B cell (primary cell): Measurements from ENCODE around the gene BMS1. TPM values are rescaled to one million over a fixed set of nuclear protein-coding genes. Genes with fewer than 3 reads are reported as not detected.
A peak's percentile ranks its signal among the peaks of the same experiment; 100 is the strongest.

Source experiments
- ATAC-seq: fragments of 200-7000 bp; cut with Tn5 transposase; one replicate; pipeline ENCODE4 v1.10.0; 2021; ENCODE audit warnings: low read depth, mild to moderate bottlenecking, moderate number of reproducible peaks, moderate library complexity
- CTCF ChIA-PET: fragments of 350-600 bp; sonication (Branson Sonifier 250); formaldehyde crosslinking; loops from one replicate; lab custom pipeline; 2021; ENCODE audit warnings: antibody characterized with exemption, inconsistent platforms; lab: Charles Lee
- POLR2A ChIA-PET: fragments of 350-600 bp; sonication (Branson Sonifier 250); formaldehyde crosslinking; loops from one replicate; lab custom pipeline; 2021; ENCODE audit warnings: antibody characterized with exemption; lab: Charles Lee
- DNase-seq: peaks from one replicate; pipeline ENCODE4 v3.0.0; 2013
- H2AFZ ChIP-seq: 2 replicates; pipeline ENCODE4 v1.6.1; 2012; ENCODE audit warnings: mild to moderate bottlenecking, low read depth, low read length; ENCODE audit not compliant: insufficient read depth, poor library complexity, severe bottlenecking
- H3K27ac ChIP-seq, 2 donors: 1 replicate in 1 of 2; 2 replicates in 1 of 2; pipeline ENCODE4 v1.5.1; 2012 to 2013; ENCODE audit warnings: low read length in 2 of 2, mild to moderate bottlenecking in 2 of 2, moderate library complexity in 1 of 2
- H3K27me3 ChIP-seq, 4 experiments: fragments of 200-600 bp in 1 of 4; sonication (generic) in 1 of 4; replicated peaks in 1 of 4; 1 replicate in 2 of 4; 2 replicates in 2 of 4; pipeline versions ENCODE4 v1.6.1 to v1.7.0; 2013 to 2016; ENCODE audit warnings: low read length in 3 of 4, mild to moderate bottlenecking in 2 of 4, mixed read lengths in 1 of 4, moderate library complexity in 1 of 4; ENCODE audit not compliant: insufficient read depth in 4 of 4, control insufficient read depth in 3 of 4; ENCODE audit errors: control extremely low read depth in 1 of 4
- H3K36me3 ChIP-seq, 2 experiments: replicated peaks in 1 of 2; 1 replicate in 1 of 2; 2 replicates in 1 of 2; pipeline versions ENCODE4 v1.6.1 to v1.7.1; 2013; ENCODE audit warnings: low read length in 1 of 2; ENCODE audit not compliant: insufficient read depth in 2 of 2, control insufficient read depth in 1 of 2; ENCODE audit errors: control extremely low read depth in 1 of 2, extremely low read depth in 1 of 2
- H3K4me1 ChIP-seq, 2 donors: fragments of 200-600 bp in 1 of 2; sonication (generic) in 1 of 2; 1 replicate in 1 of 2; 2 replicates in 1 of 2; pipeline versions ENCODE4 v1.5.1 to v1.6.1; 2013 to 2017; ENCODE audit warnings: low read length in 2 of 2; ENCODE audit not compliant: control insufficient read depth in 2 of 2, insufficient read depth in 2 of 2
- H3K4me2 ChIP-seq: replicated peaks from 2 replicates; pipeline ENCODE3; 2012; ENCODE audit warnings: mild to moderate bottlenecking, low read depth, low read length; ENCODE audit not compliant: poor library complexity, severe bottlenecking
- H3K4me3 ChIP-seq, 5 experiments: fragments of 200-600 bp in 1 of 5; sonication (generic) in 1 of 5; 1 replicate in 3 of 5; 2 replicates in 2 of 5; pipeline versions ENCODE4 v1.5.1 to v1.7.0; 2011 to 2016; ENCODE audit warnings: low read length in 4 of 5, mild to moderate bottlenecking in 4 of 5, low read depth in 2 of 5, control low read depth in 1 of 5, moderate library complexity in 1 of 5; ENCODE audit not compliant: insufficient read depth in 1 of 5; ENCODE audit errors: control extremely low read depth in 1 of 5, extremely low read depth in 1 of 5
- H3K79me2 ChIP-seq: fragments of 200-600 bp; sonication (generic); one replicate; pipeline ENCODE4 v1.6.0; 2016; ENCODE audit warnings: low read length; ENCODE audit not compliant: control insufficient read depth, insufficient read depth
- H3K9ac ChIP-seq: fragments of 200-600 bp; sonication (generic); 2 replicates; pipeline ENCODE4 v1.6.1; 2017; ENCODE audit warnings: mild to moderate bottlenecking, low read length, moderate library complexity
- H3K9me3 ChIP-seq, 3 donors: one replicate each; pipeline versions ENCODE4 v1.6.1 to v1.7.1; 2013; ENCODE audit warnings: low read length in 2 of 3; ENCODE audit not compliant: control insufficient read depth in 2 of 3, insufficient read depth in 1 of 3; ENCODE audit errors: control extremely low read depth in 1 of 3
- H4K20me1 ChIP-seq: 2 replicates; pipeline ENCODE4 v1.6.0; 2012; ENCODE audit warnings: mild to moderate bottlenecking, low read length; ENCODE audit not compliant: insufficient read depth, control insufficient read depth, poor library complexity, severe bottlenecking
- H3K27ac Mint-ChIP-seq: one replicate; pipeline ENCODE4 v1.8.0; 2021; ENCODE audit warnings: mixed read lengths
- H3K27me3 Mint-ChIP-seq: one replicate; pipeline ENCODE4 v1.8.0; 2021; ENCODE audit warnings: mixed read lengths
- H3K4me1 Mint-ChIP-seq: one replicate; pipeline ENCODE4 v1.8.0; 2021; ENCODE audit warnings: mixed read lengths
- H3K4me3 Mint-ChIP-seq: one replicate; pipeline ENCODE4 v1.8.0; 2021; ENCODE audit warnings: mixed read lengths
- H3K9me3 Mint-ChIP-seq: one replicate; pipeline ENCODE4 v1.8.0; 2022; ENCODE audit warnings: mixed read lengths; ENCODE audit not compliant: insufficient read depth
- EZH2 ChIP-seq: IDR thresholded peaks from 2 replicates; pipeline ENCODE4 v1.6.1; 2012; ENCODE audit warnings: borderline replicate concordance, low read depth, mild to moderate bottlenecking, moderate library complexity, low read length; ENCODE audit not compliant: insufficient read depth, poor library complexity, severe bottlenecking
- WGBS: methylation state at CpG from one replicate; pipeline ENCODE4 v1.1.5; 2013; ENCODE audit warnings: missing lambda C conversion rate; ENCODE audit not compliant: insufficient coverage; 5-methylcytosine and 5-hydroxymethylcytosine counted together
- intact Hi-C: fragments of 100-400 bp; cut with micrococcal nuclease; formaldehyde crosslinking; loops from one replicate; pipeline ENCODE4 v1.10.0; 2022
- polyA plus RNA-seq: library from polyadenylated mRNA; depleted of rRNA; stranded (reverse); fragments of >200 nt; gene quantifications from 2 replicates; pipeline ENCODE4 v1.2.3, GENCODE V29; 2012
- total RNA-seq, 2 donors: library from RNA; stranded (reverse); fragments of 120-200 nt in 1 of 2; gene quantifications; 1 replicate in 1 of 2; 2 replicates in 1 of 2; pipeline versions ENCODE4 v1.2.3 to v1.2.4, GENCODE V29; 2013 to 2022
- TF ChIP-seq, protein P1 (sequence below): fragments of 200-600 bp; IDR thresholded peaks from one replicate; pipeline ENCODE4 v1.8.0; 2022; ENCODE audit warnings: antibody characterized with exemption, mild to moderate bottlenecking

BMS1 gene
- total and polyA plus RNA-seq, 2 donors (not counting 1 experiment from before 2014, with no cell fraction given) = 3.1 to 17.5 TPM

DNA sequence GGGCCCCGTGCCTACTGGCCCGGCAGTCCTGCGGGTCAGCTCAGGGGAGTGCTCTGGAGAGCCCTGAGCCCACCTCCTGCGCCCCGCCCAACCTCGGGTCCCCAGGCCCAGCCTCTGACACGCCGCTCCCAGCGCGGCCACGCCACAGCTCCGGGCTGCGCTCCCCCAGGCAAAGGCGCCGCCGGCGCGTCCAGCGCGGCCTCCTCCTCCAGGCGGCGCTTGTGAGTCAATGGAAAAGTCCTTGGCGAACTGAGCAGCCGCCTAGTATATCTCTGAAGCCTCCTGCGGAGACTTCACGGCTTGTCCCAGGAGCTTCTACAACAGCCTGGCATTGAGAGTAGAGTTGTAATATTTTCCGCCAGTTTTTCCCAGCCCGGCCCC is 29.5 kb upstream of the BMS1 start:
- CTCF ChIA-PET = no interaction called here
- peak overlapping the region in 4 of 5 experiments; percentile 37 to 67 (median 53) for H3K4me3 ChIP-seq

DNA sequence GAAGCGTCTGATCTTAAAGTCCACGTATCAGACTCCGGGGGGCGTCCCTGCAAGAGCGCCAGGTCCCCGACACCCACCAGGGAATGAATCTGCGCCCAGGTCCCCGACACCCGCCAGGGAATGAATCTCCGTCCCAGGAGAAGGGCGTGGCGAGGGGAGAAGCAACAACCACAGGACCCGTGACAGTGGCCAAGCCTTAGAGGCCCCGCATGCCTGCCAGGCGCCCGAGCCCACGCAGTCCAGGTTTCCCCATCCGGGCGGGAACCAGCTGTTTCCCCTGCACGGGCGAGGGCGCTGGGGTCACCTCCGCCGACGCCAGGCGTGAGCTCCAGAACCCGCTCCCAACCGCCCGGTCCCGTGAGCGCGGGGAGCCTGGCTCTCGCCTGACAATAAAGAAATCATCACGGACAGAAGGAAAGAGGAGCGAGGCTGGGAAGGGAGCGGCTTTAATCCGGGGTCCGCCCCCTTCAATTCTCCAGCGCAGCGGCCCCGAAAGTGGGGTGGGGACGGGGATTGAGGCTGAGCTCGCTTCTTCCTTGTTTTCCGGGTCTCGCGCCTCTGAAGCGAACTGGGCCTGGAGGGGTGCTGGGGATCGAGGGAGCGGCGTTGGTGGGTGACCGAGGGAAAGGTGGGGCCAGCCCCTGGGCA is 29.0 kb upstream of the BMS1 start:
- peaks cover 0 to 25% (median 0%) of the 10 kb centered on the region in 3 donors for H3K9me3 ChIP-seq
- no peaks in the 10 kb centered on the region for H4K20me1 ChIP-seq
- peak overlapping the region in 4 of 5 experiments; percentile 37 to 67 (median 53) for H3K4me3 ChIP-seq
- POLR2A ChIA-PET = no interaction called here
- no peak overlapping the region for H3K27ac Mint-ChIP-seq
- TF ChIP-seq, protein P1, sequence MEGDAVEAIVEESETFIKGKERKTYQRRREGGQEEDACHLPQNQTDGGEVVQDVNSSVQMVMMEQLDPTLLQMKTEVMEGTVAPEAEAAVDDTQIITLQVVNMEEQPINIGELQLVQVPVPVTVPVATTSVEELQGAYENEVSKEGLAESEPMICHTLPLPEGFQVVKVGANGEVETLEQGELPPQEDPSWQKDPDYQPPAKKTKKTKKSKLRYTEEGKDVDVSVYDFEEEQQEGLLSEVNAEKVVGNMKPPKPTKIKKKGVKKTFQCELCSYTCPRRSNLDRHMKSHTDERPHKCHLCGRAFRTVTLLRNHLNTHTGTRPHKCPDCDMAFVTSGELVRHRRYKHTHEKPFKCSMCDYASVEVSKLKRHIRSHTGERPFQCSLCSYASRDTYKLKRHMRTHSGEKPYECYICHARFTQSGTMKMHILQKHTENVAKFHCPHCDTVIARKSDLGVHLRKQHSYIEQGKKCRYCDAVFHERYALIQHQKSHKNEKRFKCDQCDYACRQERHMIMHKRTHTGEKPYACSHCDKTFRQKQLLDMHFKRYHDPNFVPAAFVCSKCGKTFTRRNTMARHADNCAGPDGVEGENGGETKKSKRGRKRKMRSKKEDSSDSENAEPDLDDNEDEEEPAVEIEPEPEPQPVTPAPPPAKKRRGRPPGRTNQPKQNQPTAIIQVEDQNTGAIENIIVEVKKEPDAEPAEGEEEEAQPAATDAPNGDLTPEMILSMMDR = no peak
- no peak for TF ChIP-seq EZH2
- intact Hi-C loops = loop anchor here (5.0 kb wide), 1 partner anchor 354 kb away; no protein-coding TSS in a partner anchor
- H3K27me3 ChIP-seq = peaks cover 0 to 63% (median 22%) of the 10 kb centered on the region in 4 experiments
- peak overlapping the region; percentile 80 for H2AFZ ChIP-seq
- H3K4me3 Mint-ChIP-seq = peak overlapping the region; percentile 91
- H3K27me3 Mint-ChIP-seq = peaks cover 67% of the 10 kb centered on the region
- peaks cover 27 to 28% of the 10 kb centered on the region in 2 donors for H3K4me1 ChIP-seq
- no peaks in the 10 kb centered on the region for H3K79me2 ChIP-seq
- ATAC-seq = no peak
- H3K27ac ChIP-seq = no peak overlapping the region
- 4% methylated on average over 50 of the region's 51 CpGs for WGBS
- no peak for DNase-seq
- no peaks in the 10 kb centered on the region for H3K9me3 Mint-ChIP-seq
- H3K36me3 ChIP-seq = no peaks in the 10 kb centered on the region
- peak overlapping the region; percentile 64 for H3K9ac ChIP-seq
- H3K4me1 Mint-ChIP-seq = peaks cover 18% of the 10 kb centered on the region
- CTCF ChIA-PET = no interaction called here
- peak overlapping the region; percentile 91 for H3K4me2 ChIP-seq

More for the DNA sequence above, 29.5 kb upstream of the BMS1 start:
- no peak overlapping the region for H3K27ac Mint-ChIP-seq
- peaks cover 0 to 63% (median 23%) of the 10 kb centered on the region in 4 experiments for H3K27me3 ChIP-seq
- DNase-seq (peak; percentile 53), ATAC-seq (peak; percentile 46)
- H3K27ac ChIP-seq = no peak overlapping the region
- peaks cover 71% of the 10 kb centered on the region for H3K27me3 Mint-ChIP-seq
- H3K9me3 ChIP-seq = peaks cover 0 to 25% (median 0%) of the 10 kb centered on the region in 3 donors
- H3K4me1 ChIP-seq = peaks cover 27 to 28% of the 10 kb centered on the region in 2 donors
- peak overlapping the region; percentile 91 for H3K4me3 Mint-ChIP-seq
- peaks cover 18% of the 10 kb centered on the region for H3K4me1 Mint-ChIP-seq
- intact Hi-C loops = loop anchor here (5.0 kb wide), 1 partner anchor 354 kb away; no protein-coding TSS in a partner anchor
- no peaks in the 10 kb centered on the region for H4K20me1 ChIP-seq
- H3K79me2 ChIP-seq = no peaks in the 10 kb centered on the region
- POLR2A ChIA-PET = no interaction called here
- TF ChIP-seq EZH2 = no peak
- TF ChIP-seq, protein P1 = peak; percentile 54
- H2AFZ ChIP-seq = peak overlapping the region; percentile 80
- H3K36me3 ChIP-seq = no peaks in the 10 kb centered on the region
- peak overlapping the region; percentile 91 for H3K4me2 ChIP-seq
- H3K9me3 Mint-ChIP-seq = no peaks in the 10 kb centered on the region
- 8% methylated on average over 28 of the region's 28 CpGs for whole genome bisulfite sequencing
- peak overlapping the region; percentile 64 for H3K9ac ChIP-seq
